ENCODE results near the gene EDRF1.

DNA sequence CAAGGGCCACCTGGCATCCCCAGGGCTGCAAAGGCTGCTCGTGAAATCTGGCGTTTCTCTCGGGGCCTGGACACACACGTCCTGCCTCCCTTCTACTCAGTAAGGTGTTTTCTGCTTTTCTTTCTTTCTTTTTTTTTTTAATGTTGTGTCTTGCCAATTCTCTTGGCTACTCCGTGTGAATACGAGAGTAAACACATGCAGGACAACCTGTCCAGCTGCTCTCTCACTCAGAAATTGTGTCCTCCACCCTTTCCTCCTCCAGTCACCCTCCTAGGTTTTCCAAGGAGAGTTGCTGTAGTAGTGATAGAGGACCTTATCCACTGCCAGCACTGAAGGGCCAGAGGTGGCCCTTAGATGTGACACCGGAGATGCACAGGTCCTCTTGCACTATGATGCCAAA is 35.7 kb upstream of the EDRF1 start:
- no peak for TF ChIP-seq YY1 (IDR thresholded peaks at IDR 0.05; ENCODE audit: low read depth, low read length)
- no peak for TF ChIP-seq TBP (IDR thresholded peaks at IDR 0.05; ENCODE audit: low read depth, low read length)
- TF ChIP-seq, protein P1, sequence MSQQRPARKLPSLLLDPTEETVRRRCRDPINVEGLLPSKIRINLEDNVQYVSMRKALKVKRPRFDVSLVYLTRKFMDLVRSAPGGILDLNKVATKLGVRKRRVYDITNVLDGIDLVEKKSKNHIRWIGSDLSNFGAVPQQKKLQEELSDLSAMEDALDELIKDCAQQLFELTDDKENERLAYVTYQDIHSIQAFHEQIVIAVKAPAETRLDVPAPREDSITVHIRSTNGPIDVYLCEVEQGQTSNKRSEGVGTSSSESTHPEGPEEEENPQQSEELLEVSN (IDR thresholded peaks at IDR 0.05), result no peak
- TF ChIP-seq USF2 (IDR thresholded peaks at IDR 0.05; ENCODE audit: low read length), result no peak
- TF ChIP-seq, protein P2, sequence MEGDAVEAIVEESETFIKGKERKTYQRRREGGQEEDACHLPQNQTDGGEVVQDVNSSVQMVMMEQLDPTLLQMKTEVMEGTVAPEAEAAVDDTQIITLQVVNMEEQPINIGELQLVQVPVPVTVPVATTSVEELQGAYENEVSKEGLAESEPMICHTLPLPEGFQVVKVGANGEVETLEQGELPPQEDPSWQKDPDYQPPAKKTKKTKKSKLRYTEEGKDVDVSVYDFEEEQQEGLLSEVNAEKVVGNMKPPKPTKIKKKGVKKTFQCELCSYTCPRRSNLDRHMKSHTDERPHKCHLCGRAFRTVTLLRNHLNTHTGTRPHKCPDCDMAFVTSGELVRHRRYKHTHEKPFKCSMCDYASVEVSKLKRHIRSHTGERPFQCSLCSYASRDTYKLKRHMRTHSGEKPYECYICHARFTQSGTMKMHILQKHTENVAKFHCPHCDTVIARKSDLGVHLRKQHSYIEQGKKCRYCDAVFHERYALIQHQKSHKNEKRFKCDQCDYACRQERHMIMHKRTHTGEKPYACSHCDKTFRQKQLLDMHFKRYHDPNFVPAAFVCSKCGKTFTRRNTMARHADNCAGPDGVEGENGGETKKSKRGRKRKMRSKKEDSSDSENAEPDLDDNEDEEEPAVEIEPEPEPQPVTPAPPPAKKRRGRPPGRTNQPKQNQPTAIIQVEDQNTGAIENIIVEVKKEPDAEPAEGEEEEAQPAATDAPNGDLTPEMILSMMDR (IDR thresholded peaks at IDR 0.05; ENCODE audit: control extremely low read depth in 1 of 3, insufficient read depth in 1 of 3, low read depth in 1 of 3, low read length in 3 of 3), result no peak
- no peak for TF ChIP-seq POLR2A (IDR thresholded peaks at IDR 0.05; ENCODE audit: control extremely low read depth in 1 of 2, low read depth in 2 of 2, low read length in 2 of 2)
- TF ChIP-seq TCF12 (IDR thresholded peaks at IDR 0.05; ENCODE audit: low read depth, low read length), result no peak
- TF ChIP-seq EZH2 (IDR thresholded peaks at IDR 0.05; ENCODE audit: low read depth, low read length, severe bottlenecking), result no peak
- no peak for TF ChIP-seq SUZ12 (IDR thresholded peaks at IDR 0.05; ENCODE audit: low read length)
